KOPT-K1 (cell line): Measurements from ENCODE around the gene KAT7.

Experiments used
- H3K27ac ChIP-seq: fragments of 200-600 bp; sonication (generic); 2 replicates; pipeline ENCODE4 v1.5.1; 2016; ENCODE audit warnings: antibody characterized with exemption, mild to moderate bottlenecking, low read depth, low read length; ENCODE audit not compliant: poor library complexity, severe bottlenecking
- H3K36me3 ChIP-seq: fragments of 200-600 bp; sonication (generic); 2 replicates; pipeline ENCODE4 v1.5.1; 2017; ENCODE audit warnings: antibody characterized with exemption, mild to moderate bottlenecking, low read length, moderate library complexity; ENCODE audit not compliant: insufficient read depth
- H3K9me3 ChIP-seq: fragments of 200-600 bp; sonication (generic); 2 replicates; pipeline ENCODE4 v1.5.1; 2017; ENCODE audit warnings: antibody characterized with exemption, low read length, mild to moderate bottlenecking; ENCODE audit not compliant: insufficient read depth, poor library complexity, severe bottlenecking

KAT7 gene

DNA sequence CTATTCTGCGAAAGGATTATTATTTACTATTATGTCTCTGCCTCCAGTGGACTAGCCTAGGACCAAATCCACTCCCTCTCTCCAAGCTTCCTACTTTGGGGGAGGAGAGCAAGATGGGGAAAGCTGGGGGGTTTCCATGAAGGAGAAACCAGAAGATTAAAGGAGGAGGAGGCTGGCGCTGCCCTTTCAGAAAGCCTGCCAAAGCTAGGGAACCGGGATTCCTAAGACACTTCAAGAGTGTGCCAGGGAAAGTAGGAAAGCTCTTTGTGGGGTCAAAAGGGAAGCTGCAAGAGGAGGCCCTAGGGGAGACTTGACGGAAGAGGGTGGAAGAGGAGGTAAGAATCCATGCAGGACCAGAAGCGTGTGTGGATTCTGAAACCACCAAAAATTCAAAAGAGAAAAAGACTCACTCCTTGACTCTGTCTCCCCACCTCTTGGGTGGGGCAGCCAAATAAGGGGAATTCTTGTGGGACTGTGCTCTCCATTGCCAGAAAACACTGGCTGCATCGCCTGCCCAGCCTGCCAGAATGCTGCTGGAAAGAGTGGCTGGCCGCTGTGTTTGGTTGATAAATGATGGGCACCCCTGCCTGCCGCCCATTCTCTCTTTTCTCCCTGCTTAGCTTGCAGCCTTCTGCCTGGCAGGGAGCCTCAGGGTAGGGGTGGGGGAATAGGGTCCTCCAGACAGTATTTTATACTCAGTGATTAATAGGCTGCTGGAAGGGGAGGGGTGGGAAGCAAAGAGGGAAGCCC lies 11.8 kb upstream of the KAT7 start:
- H3K27ac ChIP-seq, result no peak overlapping the region
- H3K9me3 ChIP-seq, result no peaks in the 10 kb centered on the region
- H3K36me3 ChIP-seq, result no peaks in the 10 kb centered on the region

DNA sequence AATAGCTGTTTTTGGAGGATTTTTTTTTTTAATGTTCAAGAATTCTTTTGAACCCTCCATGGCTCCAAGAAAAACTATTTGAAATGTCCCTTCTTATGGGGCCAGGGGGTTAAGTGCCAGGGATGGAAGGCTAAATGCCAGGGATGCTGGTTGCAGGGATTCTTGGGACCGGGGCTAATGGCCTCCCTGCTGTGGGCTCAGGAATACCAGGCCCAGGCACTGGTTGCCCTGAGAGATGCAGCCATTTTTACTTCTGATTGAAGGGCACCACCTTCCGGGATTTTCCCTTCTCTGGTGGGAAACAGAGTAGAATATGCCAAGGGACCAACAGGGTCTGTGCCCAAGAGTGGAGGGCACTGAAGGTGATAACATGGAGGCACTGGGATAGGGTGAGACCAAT lies 10.9 kb upstream of the KAT7 start:
- Histone ChIP-seq H3K27ac (no peak overlapping the region), H3K36me3 (no peaks in the 10 kb centered on the region), H3K9me3 (no peaks in the 10 kb centered on the region)

- Histone ChIP-seq H3K9me3 (no peaks in the 10 kb centered on the region), H3K27ac (no peak overlapping the region), H3K36me3 (no peaks in the 10 kb centered on the region)
These were observed 9.2 kb upstream of the KAT7 start for GRCh38 chr17:49779156-49779738.

DNA sequence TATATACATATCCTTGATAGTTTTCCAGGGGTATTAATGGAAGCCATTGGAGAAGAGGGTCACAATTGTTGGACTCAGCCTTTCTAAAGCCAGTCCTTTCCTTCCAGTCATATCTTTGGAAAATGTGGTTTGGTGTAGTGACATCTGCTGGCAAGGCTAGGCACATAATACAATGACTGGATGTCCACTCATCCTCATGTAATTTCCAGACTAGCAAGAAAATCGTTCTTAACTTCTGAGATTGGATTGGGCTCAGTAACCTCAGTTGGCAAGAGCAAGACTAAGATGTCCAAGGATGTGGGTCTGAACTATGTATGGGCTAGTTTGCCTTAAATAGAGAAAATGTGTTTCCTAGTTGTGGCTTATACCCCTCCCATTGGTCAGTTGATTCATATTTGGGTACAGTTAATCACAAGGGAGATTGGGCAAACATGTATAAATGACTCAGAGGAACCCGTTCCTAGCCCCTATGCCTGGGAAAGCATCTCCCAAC lies 8.7 kb upstream of the KAT7 start:
- H3K27ac ChIP-seq, result no peak overlapping the region
- no peaks in the 10 kb centered on the region for H3K36me3 ChIP-seq
- H3K9me3 ChIP-seq, result no peaks in the 10 kb centered on the region

GRCh38 chr17:49783071-49783715 lies 5.3 kb upstream of the KAT7 start:
- Histone ChIP-seq H3K36me3 (no peaks in the 10 kb centered on the region), H3K9me3 (no peaks in the 10 kb centered on the region), H3K27ac (no peak overlapping the region)

DNA sequence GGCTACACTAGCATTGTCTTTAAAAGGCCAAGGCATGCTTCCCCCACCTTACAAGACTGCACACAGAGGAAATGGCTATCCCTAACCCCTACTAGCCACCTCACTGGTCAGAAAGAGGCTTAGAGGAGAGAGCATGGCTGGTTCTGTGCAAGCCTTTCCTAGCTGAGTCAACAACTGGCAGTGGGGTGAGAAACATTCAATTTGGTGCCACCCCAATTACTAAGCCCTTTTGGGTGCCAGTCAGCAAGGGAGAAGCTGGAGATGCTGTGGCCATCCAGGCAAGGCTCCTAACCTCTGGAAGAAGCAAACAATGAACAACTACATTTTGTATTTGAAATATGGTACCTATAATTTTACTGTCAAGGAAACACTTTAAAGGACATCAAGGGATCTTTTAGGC lies 4.7 kb upstream of the KAT7 start:
- Histone ChIP-seq H3K36me3 (no peaks in the 10 kb centered on the region), H3K9me3 (no peaks in the 10 kb centered on the region), H3K27ac (no peak overlapping the region)

- Histone ChIP-seq H3K27ac (no peak overlapping the region), H3K9me3 (no peaks in the 10 kb centered on the region), H3K36me3 (peaks cover 3% of the 10 kb centered on the region)
These were observed 3.8 kb upstream of the KAT7 start for GRCh38 chr17:49784636-49785035.

DNA sequence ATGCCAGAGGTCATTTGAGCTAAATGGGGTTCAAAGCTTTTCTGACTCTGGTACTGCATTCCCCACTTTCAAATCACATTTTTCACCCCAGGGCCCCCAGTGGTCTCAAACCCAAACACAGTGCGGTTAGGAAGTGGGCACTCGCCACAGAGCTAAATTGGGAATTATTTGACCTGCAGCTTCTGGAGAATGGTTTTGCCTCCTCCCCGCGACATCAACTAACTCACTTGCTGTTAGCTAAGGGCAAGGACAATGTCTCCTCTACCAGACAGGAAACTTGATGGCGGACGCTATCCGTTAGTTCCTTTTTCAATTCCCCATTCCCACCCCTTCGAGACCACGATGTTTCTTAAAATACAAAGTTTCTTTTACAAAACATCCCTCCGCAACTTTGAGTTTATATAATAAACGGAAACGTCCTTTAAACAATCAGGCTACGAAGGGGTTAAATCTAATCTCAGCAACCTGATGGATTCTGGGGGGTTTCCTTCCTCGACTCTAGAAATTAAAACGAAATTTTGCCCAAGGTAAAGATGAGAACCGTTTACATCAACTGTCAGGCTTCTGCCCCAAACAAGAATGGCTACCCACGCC lies 500 bp upstream of the KAT7 start:
- Histone ChIP-seq H3K27ac (peak overlapping the region; percentile 98), H3K9me3 (no peaks in the 10 kb centered on the region), H3K36me3 (peaks cover 36% of the 10 kb centered on the region)

GRCh38 chr17:49789243-49789578 lies 730 bp downstream of the KAT7 start:
- Histone ChIP-seq H3K27ac (peak overlapping the region; percentile 98), H3K36me3 (peaks cover 49% of the 10 kb centered on the region), H3K9me3 (no peaks in the 10 kb centered on the region)

- no peaks in the 10 kb centered on the region for H3K9me3 ChIP-seq
- peaks cover 88% of the 10 kb centered on the region for H3K36me3 ChIP-seq
- H3K27ac ChIP-seq, result no peak overlapping the region
These were observed 4.8 kb downstream of the KAT7 start for GRCh38 chr17:49793309-49793708.

GRCh38 chr17:49795372-49795771 lies 6.9 kb downstream of the KAT7 start:
- Histone ChIP-seq H3K9me3 (no peaks in the 10 kb centered on the region), H3K36me3 (peaks cover 98% of the 10 kb centered on the region), H3K27ac (no peak overlapping the region)

DNA sequence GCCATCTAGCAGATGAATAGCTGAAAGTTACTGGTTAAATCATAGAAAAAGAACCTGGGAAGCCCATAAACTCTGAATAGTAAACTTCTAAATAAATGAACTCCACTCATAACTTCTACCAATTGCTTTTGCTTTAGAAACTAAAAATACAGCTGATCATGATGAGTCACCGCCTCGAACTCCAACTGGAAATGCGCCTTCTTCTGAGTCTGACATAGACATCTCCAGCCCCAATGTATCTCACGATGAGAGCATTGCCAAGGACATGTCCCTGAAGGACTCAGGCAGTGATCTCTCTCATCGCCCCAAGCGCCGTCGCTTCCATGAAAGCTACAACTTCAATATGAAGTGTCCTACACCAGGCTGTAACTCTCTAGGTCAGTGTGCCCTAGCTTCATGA lies 9.7 kb downstream of the KAT7 start:
- Histone ChIP-seq H3K36me3 (peaks cover 98% of the 10 kb centered on the region), H3K27ac (no peak overlapping the region), H3K9me3 (no peaks in the 10 kb centered on the region)

GRCh38 chr17:49798738-49799137 lies 10.3 kb downstream of the KAT7 start:
- Histone ChIP-seq H3K9me3 (no peaks in the 10 kb centered on the region), H3K36me3 (peaks cover 96% of the 10 kb centered on the region), H3K27ac (no peak overlapping the region)

- Histone ChIP-seq H3K9me3 (no peaks in the 10 kb centered on the region), H3K36me3 (peaks cover 93% of the 10 kb centered on the region), H3K27ac (no peak overlapping the region)
These were observed 20.6 kb downstream of the KAT7 start for GRCh38 chr17:49809056-49809455.

DNA sequence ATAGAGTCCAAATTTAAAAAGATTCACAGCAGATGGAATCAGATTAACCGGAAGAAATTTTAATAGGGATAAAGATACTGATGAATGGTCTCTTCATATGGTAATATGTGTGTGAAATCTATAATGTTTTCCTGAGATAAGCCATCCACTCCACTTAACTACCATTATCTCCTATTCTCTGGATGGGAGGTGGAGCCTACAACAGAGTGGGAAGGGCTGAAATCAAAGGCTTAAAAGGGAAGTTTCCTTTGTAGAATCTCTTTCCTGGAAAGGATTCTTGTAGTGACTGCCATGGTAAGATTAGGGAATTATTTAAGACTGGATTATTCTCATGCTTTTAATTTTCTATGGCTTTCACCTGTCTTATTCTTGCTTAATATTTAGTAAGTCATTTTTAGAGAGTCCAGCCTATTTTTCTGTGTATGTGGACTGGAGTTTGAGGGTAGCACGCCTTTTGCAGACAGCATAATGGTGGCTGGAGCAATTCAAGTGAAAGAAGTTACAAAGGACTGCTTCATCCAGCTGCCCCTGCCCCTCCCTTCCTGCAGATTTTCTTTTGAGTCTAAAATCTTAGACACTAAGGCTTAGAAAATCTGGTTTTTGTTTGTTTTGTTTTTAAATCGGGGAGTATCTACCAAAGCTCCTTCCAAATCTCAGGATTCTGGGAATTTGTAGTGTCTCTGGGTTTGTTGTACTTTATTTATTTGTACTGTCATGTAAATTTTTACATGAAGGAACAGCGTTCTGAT lies 26.5 kb downstream of the KAT7 start:
- H3K9me3 ChIP-seq, result no peaks in the 10 kb centered on the region
- H3K36me3 ChIP-seq, result peaks cover 92% of the 10 kb centered on the region
- H3K27ac ChIP-seq, result no peak overlapping the region
